Suprapubic skin (tissue), 4 donors: ENCODE measurements around the gene HNF1B. TPM values are rescaled to one million over a fixed set of nuclear protein-coding genes. Genes with fewer than 3 reads are reported as not detected.

Experiments used
- DNase-seq, 2 donors: peaks; one replicate each; pipeline ENCODE4 v3.0.0-alpha.2; 2019; ENCODE audit warnings: low spot score in 2 of 2
- H3K27ac ChIP-seq: fragments of 200-600 bp; sonication (generic); one replicate; pipeline ENCODE4 v1.5.1; 2019
- H3K27me3 ChIP-seq: fragments of 200-600 bp; sonication (generic); one replicate; pipeline ENCODE4 v1.5.1; 2019
- H3K36me3 ChIP-seq: fragments of 200-600 bp; sonication (generic); one replicate; pipeline ENCODE4 v1.5.1; 2019
- H3K4me1 ChIP-seq: fragments of 200-600 bp; sonication (generic); one replicate; pipeline ENCODE4 v1.5.1; 2019
- H3K4me3 ChIP-seq: fragments of 200-600 bp; sonication (generic); one replicate; pipeline ENCODE4 v1.5.1; 2019; ENCODE audit warnings: mild to moderate bottlenecking
- H3K9me3 ChIP-seq: fragments of 200-600 bp; sonication (generic); one replicate; pipeline ENCODE4 v1.5.1; 2019
- CTCF ChIP-seq, 2 donors: fragments of 200-600 bp in 1 of 2; fragments of 450-650 bp in 1 of 2; sonication (generic) in 1 of 2; IDR thresholded peaks; one replicate each; pipeline ENCODE4 v1.5.1; 2016 to 2019; ENCODE audit warnings: antibody characterized with exemption in 2 of 2, mild to moderate bottlenecking in 1 of 2, moderate library complexity in 1 of 2
- EP300 ChIP-seq: sonication (generic); formaldehyde crosslinking; IDR thresholded peaks from one replicate; pipeline ENCODE4 v1.6.1; 2017; ENCODE audit warnings: antibody characterized with exemption
- POLR2A ChIP-seq, 2 donors: fragments of 450-650 bp; IDR thresholded peaks; one replicate each; pipeline ENCODE4 v1.6.1; 2017; ENCODE audit warnings: antibody characterized with exemption in 2 of 2, mild to moderate bottlenecking in 2 of 2, moderate library complexity in 2 of 2
- POLR2AphosphoS5 ChIP-seq, 3 donors: sonication (generic); formaldehyde crosslinking; IDR thresholded peaks; one replicate each; pipeline ENCODE4 v1.6.1; 2017; ENCODE audit warnings: antibody characterized with exemption in 3 of 3
- WGBS: methylation state at CpG from one replicate; pipeline ENCODE4 v1.1.5; 2018; 5-methylcytosine and 5-hydroxymethylcytosine counted together
- total RNA-seq, 4 donors: library from RNA; depleted of rRNA; stranded (reverse); fragments of >200 nt; gene quantifications; one replicate each; pipeline ENCODE4 v1.1.0, GENCODE V29; 2016

The HNF1B gene
- total RNA-seq, 4 donors from 2014 or later = not detected

GRCh38 chr17:37754363-37754762, 9.5 kb upstream of the HNF1B start:
- H3K4me3 ChIP-seq = no peak overlapping the region
- no peaks in the 10 kb centered on the region for H3K36me3 ChIP-seq
- no peak for DNase-seq
- H3K4me1 ChIP-seq = no peaks in the 10 kb centered on the region
- no peak overlapping the region for H3K27ac ChIP-seq
- peaks cover 38% of the 10 kb centered on the region for H3K27me3 ChIP-seq
- H3K9me3 ChIP-seq = no peaks in the 10 kb centered on the region
- no peak for TF ChIP-seq POLR2A (IDR thresholded peaks at IDR 0.05)
- TF ChIP-seq POLR2AphosphoS5 (IDR thresholded peaks at IDR 0.05) = no peak
- no peak for TF ChIP-seq CTCF (IDR thresholded peaks at IDR 0.05)
- no peak for TF ChIP-seq EP300
- WGBS = 79% methylated on average over 5 of the region's 5 CpGs

- peaks cover 43% of the 10 kb centered on the region for H3K27me3 ChIP-seq
- TF ChIP-seq EP300 (no peak), POLR2A (IDR thresholded peaks at IDR 0.05) (no peak), POLR2AphosphoS5 (IDR thresholded peaks at IDR 0.05) (no peak), CTCF (IDR thresholded peaks at IDR 0.05) (no peak)
- DNase-seq = no peak
- H3K9me3 ChIP-seq = no peaks in the 10 kb centered on the region
- 79% methylated on average over 4 of the region's 5 CpGs for WGBS
- no peak overlapping the region for H3K27ac ChIP-seq
- no peaks in the 10 kb centered on the region for H3K4me1 ChIP-seq
- no peaks in the 10 kb centered on the region for H3K36me3 ChIP-seq
- no peak overlapping the region for H3K4me3 ChIP-seq
Observed at GRCh38 chr17:37752482-37752881, 7.6 kb upstream of the HNF1B start.

- H3K27me3 ChIP-seq = peaks cover 45% of the 10 kb centered on the region
- WGBS = 74% methylated on average over 10 of the region's 10 CpGs
- H3K9me3 ChIP-seq = no peaks in the 10 kb centered on the region
- no peak overlapping the region for H3K4me3 ChIP-seq
- TF ChIP-seq EP300 (no peak), POLR2AphosphoS5 (IDR thresholded peaks at IDR 0.05) (no peak), CTCF (IDR thresholded peaks at IDR 0.05) (no peak), POLR2A (IDR thresholded peaks at IDR 0.05) (no peak)
- no peak overlapping the region for H3K27ac ChIP-seq
- no peaks in the 10 kb centered on the region for H3K4me1 ChIP-seq
- H3K36me3 ChIP-seq = no peaks in the 10 kb centered on the region
- DNase-seq = no peak
Observed at GRCh38 chr17:37750768-37751475, 6.1 kb upstream of the HNF1B start.

- TF ChIP-seq CTCF (IDR thresholded peaks at IDR 0.05) = no peak
- no peak for TF ChIP-seq POLR2A (IDR thresholded peaks at IDR 0.05)
- no peak for TF ChIP-seq EP300
- no peak for TF ChIP-seq POLR2AphosphoS5 (IDR thresholded peaks at IDR 0.05)
Observed at GRCh38 chr17:37750292-37750691, 5.4 kb upstream of the HNF1B start.

GRCh38 chr17:37747222-37747621, 2.4 kb upstream of the HNF1B start:
- no peaks in the 10 kb centered on the region for H3K9me3 ChIP-seq
- peaks cover 32% of the 10 kb centered on the region for H3K4me1 ChIP-seq
- no peak overlapping the region for H3K27ac ChIP-seq
- peaks cover 82% of the 10 kb centered on the region for H3K27me3 ChIP-seq
- no peaks in the 10 kb centered on the region for H3K36me3 ChIP-seq
- H3K4me3 ChIP-seq = no peak overlapping the region
- no peak for DNase-seq
- 83% methylated on average over 2 of the region's 2 CpGs for WGBS
- TF ChIP-seq POLR2A (IDR thresholded peaks at IDR 0.05) (no peak), POLR2AphosphoS5 (IDR thresholded peaks at IDR 0.05) (no peak), CTCF (IDR thresholded peaks at IDR 0.05) (no peak), EP300 (no peak)

More at GRCh38 chr17:37750292-37750691, 5.4 kb upstream of the HNF1B start:
- no peaks in the 10 kb centered on the region for H3K9me3 ChIP-seq
- no peak for DNase-seq
- no peak overlapping the region for H3K27ac ChIP-seq
- WGBS = 84% methylated on average over 5 of the region's 5 CpGs
- no peak overlapping the region for H3K4me3 ChIP-seq
- peaks cover 1% of the 10 kb centered on the region for H3K4me1 ChIP-seq
- H3K36me3 ChIP-seq = no peaks in the 10 kb centered on the region
- H3K27me3 ChIP-seq = peaks cover 51% of the 10 kb centered on the region
